ENCODE results near the gene UBE2F. TPM values are rescaled to one million over a fixed set of nuclear protein-coding genes. Genes with fewer than 3 reads are reported as not detected.

Gene UBE2F
- total RNA-seq, 2 experiments from 2014 or later, result 19.9 to 27.1 TPM

- ChIA-PET CTCF (ENCODE audit: unreplicated experiment) (no interaction called here), POLR2A (interaction anchor here (0.6 kb wide), 1 partner anchor 50 kb away, joined by 3 read pairs; no protein-coding TSS in a partner anchor)
- intact Hi-C loops (cut with micrococcal nuclease; ENCODE audit: unreplicated experiment), result no loop called here
- no peak overlapping the region for H3K4me2 ChIP-seq (ENCODE audit: low read length)
- no peak for DNase-seq (ENCODE audit: low spot score)
- H3K4me1 ChIP-seq (ENCODE audit: insufficient read depth, low read length, poor library complexity, severe bottlenecking), result no peaks in the 10 kb centered on the region
- H3K4me3 ChIP-seq (ENCODE audit: low read depth, low read length, poor library complexity, severe bottlenecking), result no peak overlapping the region
- no peaks in the 10 kb centered on the region for H3K9me2 ChIP-seq (ENCODE audit: insufficient read depth, low read length)
- H2AFZ ChIP-seq (ENCODE audit: low read length), result no peak overlapping the region
- no peaks in the 10 kb centered on the region for H4K20me1 ChIP-seq (ENCODE audit: insufficient read depth, low read length)
- H3K27ac ChIP-seq (ENCODE audit: low read depth, low read length, poor library complexity, severe bottlenecking), result no peak overlapping the region
- H3K9me3 ChIP-seq (ENCODE audit: low read length), result no peaks in the 10 kb centered on the region
- no peaks in the 10 kb centered on the region for H3K36me3 ChIP-seq (ENCODE audit: insufficient read depth, low read length)
- TF ChIP-seq EZH2phosphoT487 (IDR thresholded peaks at IDR 0.05; ENCODE audit: borderline replicate concordance, low read depth, low read length), result no peak
- TF ChIP-seq, protein P1, sequence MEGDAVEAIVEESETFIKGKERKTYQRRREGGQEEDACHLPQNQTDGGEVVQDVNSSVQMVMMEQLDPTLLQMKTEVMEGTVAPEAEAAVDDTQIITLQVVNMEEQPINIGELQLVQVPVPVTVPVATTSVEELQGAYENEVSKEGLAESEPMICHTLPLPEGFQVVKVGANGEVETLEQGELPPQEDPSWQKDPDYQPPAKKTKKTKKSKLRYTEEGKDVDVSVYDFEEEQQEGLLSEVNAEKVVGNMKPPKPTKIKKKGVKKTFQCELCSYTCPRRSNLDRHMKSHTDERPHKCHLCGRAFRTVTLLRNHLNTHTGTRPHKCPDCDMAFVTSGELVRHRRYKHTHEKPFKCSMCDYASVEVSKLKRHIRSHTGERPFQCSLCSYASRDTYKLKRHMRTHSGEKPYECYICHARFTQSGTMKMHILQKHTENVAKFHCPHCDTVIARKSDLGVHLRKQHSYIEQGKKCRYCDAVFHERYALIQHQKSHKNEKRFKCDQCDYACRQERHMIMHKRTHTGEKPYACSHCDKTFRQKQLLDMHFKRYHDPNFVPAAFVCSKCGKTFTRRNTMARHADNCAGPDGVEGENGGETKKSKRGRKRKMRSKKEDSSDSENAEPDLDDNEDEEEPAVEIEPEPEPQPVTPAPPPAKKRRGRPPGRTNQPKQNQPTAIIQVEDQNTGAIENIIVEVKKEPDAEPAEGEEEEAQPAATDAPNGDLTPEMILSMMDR (conservative IDR thresholded peaks at IDR 0.05; ENCODE audit: low read length), result no peak
- no peaks in the 10 kb centered on the region for H3K79me2 ChIP-seq (ENCODE audit: insufficient read depth, low read depth, low read length)
- no TSS peak for BruUV-seq (replicated peaks)
Observed at GRCh38 chr2:238043851-238044250, 77.0 kb downstream of the UBE2F start.

DNA sequence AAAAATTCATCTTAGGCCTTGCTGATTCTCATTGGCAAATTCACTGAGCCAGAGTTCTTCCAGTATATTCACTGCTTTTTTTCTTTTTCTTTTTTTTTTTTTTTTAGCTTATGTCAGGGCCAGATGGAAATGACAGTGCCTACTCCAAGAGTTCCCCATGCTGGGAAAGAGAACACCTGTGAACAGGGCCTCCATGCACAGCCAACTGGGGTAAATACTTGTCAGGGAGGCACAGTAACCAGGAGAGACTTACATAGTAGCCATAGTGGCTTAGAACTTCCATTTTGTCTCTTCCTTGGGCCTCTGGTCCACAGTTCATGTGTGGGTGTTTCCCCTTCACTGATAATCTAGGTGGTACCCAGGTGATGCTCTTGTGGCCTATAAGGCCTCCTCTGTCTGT is 78.8 kb downstream of the UBE2F start:
- H3K36me3 ChIP-seq (ENCODE audit: insufficient read depth, low read length), result no peaks in the 10 kb centered on the region
- intact Hi-C loops (cut with micrococcal nuclease; ENCODE audit: unreplicated experiment), result no loop called here
- no peak overlapping the region for H3K4me3 ChIP-seq (ENCODE audit: low read depth, low read length, poor library complexity, severe bottlenecking)
- no peaks in the 10 kb centered on the region for H4K20me1 ChIP-seq (ENCODE audit: insufficient read depth, low read length)
- H3K79me2 ChIP-seq (ENCODE audit: insufficient read depth, low read depth, low read length), result no peaks in the 10 kb centered on the region
- no peaks in the 10 kb centered on the region for H3K4me1 ChIP-seq (ENCODE audit: insufficient read depth, low read length, poor library complexity, severe bottlenecking)
- no peak overlapping the region for H2AFZ ChIP-seq (ENCODE audit: low read length)
- no peak overlapping the region for H3K4me2 ChIP-seq (ENCODE audit: low read length)
- H3K9me3 ChIP-seq (ENCODE audit: low read length), result no peaks in the 10 kb centered on the region
- H3K9me2 ChIP-seq (ENCODE audit: insufficient read depth, low read length), result no peaks in the 10 kb centered on the region
- ChIA-PET POLR2A (no interaction called here), CTCF (ENCODE audit: unreplicated experiment) (no interaction called here)
- no peak for DNase-seq (ENCODE audit: low spot score)
- H3K27ac ChIP-seq (ENCODE audit: low read depth, low read length, poor library complexity, severe bottlenecking), result no peak overlapping the region
- no peak for TF ChIP-seq EZH2phosphoT487 (IDR thresholded peaks at IDR 0.05; ENCODE audit: borderline replicate concordance, low read depth, low read length)
- TF ChIP-seq, protein P1 (conservative IDR thresholded peaks at IDR 0.05; ENCODE audit: low read length), result no peak
- no TSS peak for BruUV-seq (replicated peaks)

DNA sequence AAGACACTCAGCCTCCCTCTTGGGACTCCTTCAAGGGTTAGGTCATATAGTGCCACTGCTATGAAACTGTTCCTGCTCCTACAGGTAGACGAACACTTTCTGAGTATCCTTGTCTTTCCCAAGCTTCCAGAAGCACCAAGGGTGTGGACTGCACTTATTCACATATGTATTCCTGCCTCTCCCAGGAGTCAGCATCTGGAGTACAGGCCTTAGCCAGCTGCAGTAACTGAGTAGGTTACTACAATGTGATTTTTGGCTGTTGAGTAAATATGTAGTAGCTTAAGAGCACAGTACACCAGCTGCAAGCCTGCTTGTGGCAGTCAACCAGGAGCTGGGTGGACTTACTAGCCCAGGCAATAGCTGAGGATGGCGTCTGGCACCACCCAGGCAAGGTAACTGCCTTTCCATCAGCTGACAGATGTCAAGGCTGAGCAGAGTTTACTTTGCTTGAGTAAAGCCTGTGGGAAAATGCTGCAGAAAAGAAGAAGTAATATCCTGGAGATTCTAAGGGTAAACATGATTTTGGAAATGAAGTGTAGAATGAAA is 80.0 kb downstream of the UBE2F start:
- Histone ChIP-seq H3K79me2 (ENCODE audit: insufficient read depth, low read depth, low read length) (no peaks in the 10 kb centered on the region), H3K9me3 (ENCODE audit: low read length) (no peaks in the 10 kb centered on the region), H3K36me3 (ENCODE audit: insufficient read depth, low read length) (no peaks in the 10 kb centered on the region), H3K4me1 (ENCODE audit: insufficient read depth, low read length, poor library complexity, severe bottlenecking) (no peaks in the 10 kb centered on the region), H3K9me2 (ENCODE audit: insufficient read depth, low read length) (no peaks in the 10 kb centered on the region), H3K4me2 (ENCODE audit: low read length) (no peak overlapping the region), H3K27ac (ENCODE audit: low read depth, low read length, poor library complexity, severe bottlenecking) (no peak overlapping the region), H4K20me1 (ENCODE audit: insufficient read depth, low read length) (no peaks in the 10 kb centered on the region), H2AFZ (ENCODE audit: low read length) (no peak overlapping the region), H3K4me3 (ENCODE audit: low read depth, low read length, poor library complexity, severe bottlenecking) (no peak overlapping the region)
- CTCF ChIA-PET (ENCODE audit: unreplicated experiment), result interaction anchor here (0.6 kb wide), 1 partner anchor 14 kb away, joined by 3 read pairs; the partner anchor contains the start of gene SCLY
- TF ChIP-seq, protein P1 (conservative IDR thresholded peaks at IDR 0.05; ENCODE audit: low read length), result no peak
- no peak for DNase-seq (ENCODE audit: low spot score)
- BruUV-seq (replicated peaks), result no TSS peak
- POLR2A ChIA-PET, result interaction anchor here (0.5 to 1.7 kb wide), 3 partner anchors 19 to 384 kb away, joined by 3 to 4 read pairs (median 3); no protein-coding TSS in a partner anchor
- intact Hi-C loops (cut with micrococcal nuclease; ENCODE audit: unreplicated experiment), result no loop called here
